Keratinocyte (primary cell): ENCODE measurements around the gene TOLLIP.

Experiments used
- CTCF ChIP-seq, 3 experiments: IDR thresholded peaks in 1 of 3; conservative IDR thresholded peaks in 1 of 3; optimal IDR thresholded peaks in 1 of 3; 2 replicates in 2 of 3; 3 replicates in 1 of 3; pipeline versions ENCODE3 to v1.5.1; 2011; ENCODE audit warnings: low read length in 3 of 3, mild to moderate bottlenecking in 3 of 3, moderate library complexity in 2 of 3, control low read depth in 1 of 3, inconsistent platforms in 1 of 3; ENCODE audit not compliant: insufficient read depth in 2 of 3; ENCODE audit errors: extremely low read depth in 1 of 3
- EZH2 ChIP-seq: IDR thresholded peaks from one replicate; pipeline ENCODE4 v1.6.1; 2012; ENCODE audit warnings: inconsistent platforms, mild to moderate bottlenecking, low read length, moderate library complexity

DNA sequence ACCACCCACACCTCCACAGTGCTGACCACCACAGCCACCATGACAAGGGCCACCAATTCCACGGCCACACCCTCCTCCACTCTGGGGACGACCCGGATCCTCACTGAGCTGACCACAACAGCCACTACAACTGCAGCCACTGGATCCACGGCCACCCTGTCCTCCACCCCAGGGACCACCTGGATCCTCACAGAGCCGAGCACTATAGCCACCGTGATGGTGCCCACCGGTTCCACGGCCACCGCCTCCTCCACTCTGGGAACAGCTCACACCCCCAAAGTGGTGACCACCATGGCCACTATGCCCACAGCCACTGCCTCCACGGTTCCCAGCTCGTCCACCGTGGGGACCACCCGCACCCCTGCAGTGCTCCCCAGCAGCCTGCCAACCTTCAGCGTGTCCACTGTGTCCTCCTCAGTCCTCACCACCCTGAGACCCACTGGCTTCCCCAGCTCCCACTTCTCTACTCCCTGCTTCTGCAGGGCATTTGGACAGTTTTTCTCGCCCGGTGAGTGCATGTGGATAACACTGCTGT lies 58.1 kb downstream of the TOLLIP start:
- TF ChIP-seq CTCF (optimal IDR thresholded peaks at IDR 0.05 in 1 of 3, IDR thresholded peaks at IDR 0.05 in 1 of 3, conservative IDR thresholded peaks at IDR 0.05 in 1 of 3; ENCODE audit: extremely low read depth in 1 of 3, insufficient read depth in 2 of 3, low read length in 3 of 3) (no peak), EZH2 (no peak)
